ENCODE data around the gene CBR4. TPM values are rescaled to one million over a fixed set of nuclear protein-coding genes. Genes with fewer than 3 reads are reported as not detected.

CBR4 gene
- total and polyA plus RNA-seq, 2 donors (not counting 3 experiments of a cell fraction or from before 2014, with no cell fraction given): 4.8 to 26.3 TPM

DNA sequence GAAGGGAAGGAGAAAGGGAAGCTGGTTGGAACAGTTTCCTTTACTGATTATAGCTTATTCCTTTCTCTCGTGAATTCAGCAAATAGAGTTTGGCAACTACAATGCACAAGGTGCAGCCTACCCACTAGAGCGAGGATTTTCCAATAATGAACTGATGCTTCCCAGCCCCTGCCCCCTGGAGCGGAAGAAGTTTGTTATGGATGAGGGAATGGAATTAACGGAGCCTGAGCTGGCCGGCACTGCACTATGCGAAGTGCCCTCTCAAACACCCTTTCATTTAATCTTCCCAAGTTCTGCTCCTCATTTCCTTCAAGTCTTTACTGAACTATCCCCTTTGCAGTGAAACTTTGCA lies 42.5 kb upstream of the CBR4 start:
- Histone ChIP-seq H3K4me2 (ENCODE audit: insufficient read depth, low read length) (no peak overlapping the region), H3K9me3 (replicated peaks; ENCODE audit: control insufficient read depth, insufficient read depth, low read length) (no peaks in the 10 kb centered on the region), H3K9ac (replicated peaks; ENCODE audit: extremely low read depth, insufficient read depth, low read length) (no peak overlapping the region), H3K27ac (ENCODE audit: insufficient read depth, low read depth, low read length) (no peak overlapping the region), H3K4me1 (ENCODE audit: control insufficient read depth, extremely low read depth, insufficient read depth, low read length) (peaks cover 17% of the 10 kb centered on the region), H3K4me3 (replicated peaks in 1 of 3; ENCODE audit: insufficient read depth in 1 of 3, low read depth in 1 of 3, low read length in 3 of 3) (no peak overlapping the region), H3K9me1 (replicated peaks; ENCODE audit: control insufficient read depth, extremely low read depth, insufficient read depth, low read length) (no peaks in the 10 kb centered on the region), H3K79me2 (ENCODE audit: control insufficient read depth, insufficient read depth, low read length) (no peaks in the 10 kb centered on the region), H3K36me3 (ENCODE audit: control insufficient read depth in 2 of 2, extremely low read depth in 1 of 2, insufficient read depth in 2 of 2, low read length in 2 of 2) (no peaks in the 10 kb centered on the region), H2AFZ (ENCODE audit: low read depth, low read length) (peak overlapping the region; percentile 56), H3K27me3 (ENCODE audit: control insufficient read depth in 2 of 2, insufficient read depth in 2 of 2, low read length in 2 of 2) (no peaks in the 10 kb centered on the region), H4K20me1 (replicated peaks; ENCODE audit: control insufficient read depth, extremely low read depth, insufficient read depth, low read length) (no peaks in the 10 kb centered on the region)
- intact Hi-C loops (cut with micrococcal nuclease) (no loop called here), dilution Hi-C loops (cut with MboI; ENCODE audit: extremely low pct_ligation_motif_present, low sequenced_read_pairs) (no loop called here)
- ChIA-PET CTCF (interaction anchor here (0.9 to 1.5 kb wide), 4 partner anchors 10 to 73 kb away, joined by 3 to 7 read pairs (median 3); partner anchors contain the start of gene CBR4), POLR2A (interaction anchor here (0.8 kb wide), 1 partner anchor 46 kb away, joined by 3 read pairs; no protein-coding TSS in a partner anchor)
- TF ChIP-seq FOS (IDR thresholded peaks at IDR 0.05; ENCODE audit: borderline replicate concordance, insufficient read depth, low read length) (no peak), MYC (IDR thresholded peaks at IDR 0.05; ENCODE audit: low read depth, low read length) (no peak), CTCF (IDR thresholded peaks at IDR 0.05; ENCODE audit: extremely low read depth in 1 of 2, insufficient read depth in 1 of 2, low read depth in 1 of 2, low read length in 2 of 2) (no peak), JUN (IDR thresholded peaks at IDR 0.05; ENCODE audit: borderline replicate concordance, insufficient read depth, insufficient read length, low read depth) (no peak), GATA2 (IDR thresholded peaks at IDR 0.05; ENCODE audit: insufficient read depth, insufficient read length, low read depth, low read length) (no peak), POLR2AphosphoS5 (IDR thresholded peaks at IDR 0.05; ENCODE audit: insufficient read depth, low read depth, low read length) (no peak), EZH2 (IDR thresholded peaks at IDR 0.05; ENCODE audit: borderline replicate concordance, low read depth, low read length, severe bottlenecking) (no peak), POLR2A (IDR thresholded peaks at IDR 0.05; ENCODE audit: low read depth, low read length) (no peak), MAX (IDR thresholded peaks at IDR 0.05; ENCODE audit: insufficient read depth, insufficient read length) (no peak)
- no peak for FAIRE-seq
- no TSS peak for BruUV-seq (replicated peaks)
- DNase-seq (ENCODE audit: low read depth, low spot score): peak; percentile 14
